NCI-H2107 treated with DMSO at 0.1 percent for 48 hours (cell line): ENCODE data around the gene APBA3.

Source experiments
- DNase-seq: peaks from one replicate; lab custom pipeline; 2025; ENCODE audit not compliant: unreplicated experiment; lab: John Stamatoyannopoulos, UW

Gene APBA3

GRCh38 chr19:3751236-3751635 lies 10.3 kb downstream of the APBA3 start:
- no peak for DNase-seq

- no peak for DNase-seq
These were observed 11.3 kb downstream of the APBA3 start for GRCh38 chr19:3750211-3750610.

GRCh38 chr19:3748965-3749364 lies 12.5 kb downstream of the APBA3 start:
- DNase-seq, result no peak

- DNase-seq, result no peak
These were observed 15.0 kb downstream of the APBA3 start for GRCh38 chr19:3746371-3747056.

GRCh38 chr19:3745363-3746045 lies 16.0 kb downstream of the APBA3 start:
- DNase-seq, result no peak

GRCh38 chr19:3743486-3743885 lies 18.0 kb downstream of the APBA3 start:
- DNase-seq, result no peak

GRCh38 chr19:3740431-3740830 lies 21.1 kb downstream of the APBA3 start:
- DNase-seq, result no peak

GRCh38 chr19:3738477-3739220 lies 22.8 kb downstream of the APBA3 start:
- DNase-seq, result no peak

GRCh38 chr19:3737487-3738205 lies 23.8 kb downstream of the APBA3 start:
- DNase-seq, result no peak

- no peak for DNase-seq
These were observed 25.3 kb downstream of the APBA3 start for GRCh38 chr19:3736106-3736724.

- DNase-seq, result no peak
These were observed 27.2 kb downstream of the APBA3 start for GRCh38 chr19:3734310-3734600.

- no peak for DNase-seq
These were observed 27.8 kb downstream of the APBA3 start for GRCh38 chr19:3733549-3734309.

GRCh38 chr19:3732108-3732507 lies 29.4 kb downstream of the APBA3 start:
- DNase-seq, result no peak

- no peak for DNase-seq
These were observed 31.0 kb downstream of the APBA3 start for GRCh38 chr19:3730457-3730958.

GRCh38 chr19:3725640-3726310 lies 35.7 kb downstream of the APBA3 start:
- DNase-seq, result peak; percentile 78

- DNase-seq, result no peak
These were observed 36.4 kb downstream of the APBA3 start for GRCh38 chr19:3725121-3725520.

- no peak for DNase-seq
These were observed 37.6 kb downstream of the APBA3 start for GRCh38 chr19:3723883-3724282.

GRCh38 chr19:3723110-3723488 lies 38.4 kb downstream of the APBA3 start:
- no peak for DNase-seq

- DNase-seq, result no peak
These were observed 38.9 kb downstream of the APBA3 start for GRCh38 chr19:3722443-3723109.
